HG03439 (cell line): ENCODE results near the gene IL10.
"Not testable (repeated sequence)": the region's sequence is repeated elsewhere in the genome, so short reads cannot be mapped to it uniquely, and the experiment has no call there.

ENCODE experiments used
- ATAC-seq: cut with Tn5 transposase; IDR thresholded peaks from one replicate; pipeline ENCODE4 v1.9.1; 2021; ENCODE audit warnings: mild to moderate bottlenecking, moderate library complexity; ENCODE audit not compliant: unreplicated experiment

Gene IL10

GRCh38 chr1:206768472-206769303, 3.6 kb downstream of the IL10 start:
- ATAC-seq = no peak

GRCh38 chr1:206766251-206766856, 5.9 kb downstream of the IL10 start:
- ATAC-seq = peak; percentile 48

GRCh38 chr1:206765771-206766170, 6.5 kb downstream of the IL10 start:
- not testable (repeated sequence) for ATAC-seq

- ATAC-seq = not testable (repeated sequence)
These were observed 9.4 kb downstream of the IL10 start for GRCh38 chr1:206762741-206763364.

GRCh38 chr1:206761159-206761768, 11.0 kb downstream of the IL10 start:
- ATAC-seq = no peak

- ATAC-seq = no peak
These were observed 11.7 kb downstream of the IL10 start for GRCh38 chr1:206760590-206760989.

- ATAC-seq = no peak
These were observed 14.6 kb downstream of the IL10 start for GRCh38 chr1:206757524-206758266.

- ATAC-seq = no peak
These were observed 18.3 kb downstream of the IL10 start for GRCh38 chr1:206754011-206754410.

- no peak for ATAC-seq
These were observed 19.2 kb downstream of the IL10 start for GRCh38 chr1:206753141-206753540.

GRCh38 chr1:206752481-206752880, 19.8 kb downstream of the IL10 start:
- no peak for ATAC-seq

- ATAC-seq = no peak
These were observed 20.4 kb downstream of the IL10 start for GRCh38 chr1:206751891-206752290.

- no peak for ATAC-seq
These were observed 23.8 kb downstream of the IL10 start for GRCh38 chr1:206748348-206749030.

- no peak for ATAC-seq
These were observed 27.0 kb downstream of the IL10 start for GRCh38 chr1:206745301-206745700.

GRCh38 chr1:206744683-206745082, 27.6 kb downstream of the IL10 start:
- ATAC-seq = no peak

- no peak for ATAC-seq
These were observed 29.4 kb downstream of the IL10 start for GRCh38 chr1:206742719-206743383.

GRCh38 chr1:206741142-206741701, 31.1 kb downstream of the IL10 start:
- ATAC-seq = no peak

GRCh38 chr1:206739411-206740076, 32.8 kb downstream of the IL10 start:
- ATAC-seq = peak; percentile 73

- peak; percentile 13 for ATAC-seq
These were observed 33.6 kb downstream of the IL10 start for GRCh38 chr1:206738370-206739366.
